ENCODE measurements around the gene CCL18.
"Not testable (repeated sequence)": the region's sequence is repeated elsewhere in the genome, so short reads cannot be mapped to it uniquely, and the experiment has no call there.

Gene CCL18

DNA sequence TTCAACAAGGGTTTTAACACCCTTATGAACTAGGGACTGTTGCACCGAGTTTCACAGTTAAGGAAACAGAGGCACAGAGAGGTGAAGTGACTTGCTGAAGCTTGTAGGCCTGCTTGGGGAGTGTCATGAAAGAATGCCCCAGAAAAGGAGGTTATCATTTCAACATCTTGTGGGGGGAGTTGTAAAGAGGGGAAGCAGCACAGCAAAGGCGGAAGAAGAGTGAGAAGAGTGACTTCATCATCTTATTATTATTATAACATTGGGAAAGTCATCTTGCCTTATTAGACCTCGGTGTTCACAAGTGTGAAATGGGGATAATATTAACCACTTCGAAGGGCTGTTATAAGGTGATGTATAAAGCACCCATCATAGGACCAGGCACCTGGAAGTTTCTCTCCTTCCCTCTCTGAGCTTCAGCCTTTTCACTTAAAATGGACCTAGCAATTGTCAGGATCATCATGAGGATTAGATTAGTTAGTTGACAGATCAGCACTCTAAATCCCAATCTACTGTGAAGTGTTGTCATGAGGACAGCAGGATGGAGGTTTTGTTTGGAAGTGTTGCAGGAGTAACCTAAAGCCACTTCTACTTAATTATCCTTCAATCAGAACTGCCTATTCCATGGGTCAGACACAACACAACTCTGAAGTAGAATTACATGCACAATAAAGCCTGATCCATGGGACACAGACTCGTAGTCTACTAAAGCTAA lies 41.9 kb downstream of the CCL18 start:
- no peak for DNase-seq

DNA sequence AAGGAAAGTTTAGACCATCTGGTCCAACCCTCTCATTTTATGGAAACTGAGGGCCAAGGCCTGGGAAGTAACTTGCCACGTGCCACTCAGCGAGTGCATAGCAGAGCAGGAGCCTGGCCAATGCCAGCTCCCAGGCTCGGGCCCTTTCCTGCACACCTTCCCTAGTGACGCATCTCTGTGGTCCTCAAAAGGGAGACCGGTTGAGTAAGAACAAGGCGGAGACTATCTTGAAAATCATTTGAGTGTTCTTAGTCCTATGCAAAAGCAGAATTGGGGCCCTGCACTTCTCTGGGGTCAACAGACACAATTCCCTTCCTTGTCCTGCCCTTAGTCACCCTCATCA lies 42.4 kb downstream of the CCL18 start:
- DNase-seq: no peak

DNA sequence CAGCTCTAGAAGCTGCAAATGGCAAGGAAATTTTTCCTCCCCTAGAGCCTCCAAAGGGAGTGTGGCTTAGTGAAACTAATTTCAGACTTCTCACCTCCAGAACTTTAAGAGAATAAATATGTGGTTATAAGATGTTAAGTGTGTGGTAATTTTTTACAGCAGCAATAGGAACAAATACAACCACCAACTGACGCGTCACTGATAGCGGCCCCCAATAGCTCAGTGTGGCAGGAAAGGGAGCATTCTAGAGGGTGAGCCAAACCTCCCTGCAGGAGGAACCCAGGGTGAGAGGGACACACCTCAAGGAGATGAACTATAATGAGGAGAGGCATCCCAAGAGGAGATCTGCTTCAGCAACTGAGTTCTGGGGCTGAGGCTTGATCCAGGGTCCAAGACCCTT lies 43.6 kb downstream of the CCL18 start:
- DNase-seq: no peak

DNA sequence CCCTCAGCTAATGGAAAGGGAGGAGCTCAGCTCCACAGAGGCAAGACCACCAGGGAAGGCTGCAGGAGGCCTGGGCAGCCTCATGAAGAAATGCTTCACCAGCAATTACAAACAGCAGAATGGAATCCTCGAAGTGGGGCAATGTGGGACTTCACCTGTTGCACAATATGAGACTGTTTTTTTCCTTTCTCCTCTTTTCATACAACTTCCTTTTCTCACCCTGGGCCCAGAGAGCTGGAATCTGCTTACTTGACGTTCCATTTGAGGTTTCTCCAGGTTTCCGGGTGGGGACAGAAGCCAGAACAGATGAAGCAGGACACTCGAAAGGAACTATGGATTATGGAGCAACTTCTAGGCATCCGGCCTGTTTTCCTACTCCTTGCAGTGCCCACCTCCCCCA lies 44.2 kb downstream of the CCL18 start:
- not testable (repeated sequence) for DNase-seq

DNA sequence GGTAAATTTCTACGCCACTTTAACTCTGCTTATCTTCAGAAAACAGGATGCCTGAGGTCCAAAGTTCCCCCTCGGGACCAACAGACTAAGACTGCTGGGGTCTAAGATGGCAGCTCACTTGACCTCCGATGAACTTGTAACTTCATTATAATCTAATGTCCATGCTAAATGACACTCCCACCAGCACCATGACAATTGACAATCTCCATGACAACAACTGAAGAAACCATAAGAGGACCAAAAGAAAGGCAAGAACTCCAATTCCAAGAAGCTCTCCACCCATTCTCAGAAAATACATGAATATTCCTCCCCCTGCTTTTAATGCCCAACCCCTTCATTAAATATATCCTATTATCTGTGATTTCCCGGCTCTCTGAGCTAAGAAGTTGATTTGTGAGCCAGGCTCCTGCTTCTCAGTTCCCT lies 47.0 kb downstream of the CCL18 start:
- no peak for DNase-seq

DNA sequence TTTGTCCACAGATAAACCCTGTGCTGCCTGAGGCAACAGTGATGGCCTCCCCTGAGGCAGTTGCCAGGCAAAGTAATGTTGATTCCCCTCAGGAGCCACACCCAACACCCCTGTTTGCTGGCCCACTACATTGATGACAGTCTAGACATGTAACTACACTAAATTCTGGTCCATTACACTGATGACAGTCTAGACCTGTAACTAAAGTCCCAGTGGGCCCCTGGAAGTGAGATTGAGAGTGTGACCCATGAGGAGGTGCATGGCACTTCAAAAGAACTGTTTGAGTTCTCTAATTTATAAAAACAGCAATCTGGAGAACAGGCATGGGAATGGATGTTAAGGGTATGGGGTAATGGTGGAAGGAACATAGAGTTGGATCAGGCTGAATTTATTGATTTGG lies 48.5 kb downstream of the CCL18 start:
- no peak for DNase-seq

DNA sequence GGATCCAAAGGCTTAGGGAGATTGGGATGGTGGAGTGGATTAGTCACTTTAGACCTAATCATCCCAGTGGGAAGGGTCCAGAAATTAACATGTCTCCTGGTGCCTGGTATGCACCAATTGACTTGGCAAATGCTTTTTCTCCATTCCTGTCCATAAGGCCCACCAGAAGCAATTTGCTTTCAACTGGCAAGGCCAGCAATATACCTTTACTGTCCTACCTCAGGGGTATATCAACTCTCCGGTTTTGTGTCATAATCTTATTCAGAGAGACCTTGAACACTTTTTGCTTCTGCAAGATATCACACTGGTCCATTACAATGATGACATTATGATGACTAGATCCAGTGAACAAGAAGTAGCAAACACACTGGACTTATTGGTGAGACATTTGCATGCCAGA lies 49.1 kb downstream of the CCL18 start:
- DNase-seq: not testable (repeated sequence)

DNA sequence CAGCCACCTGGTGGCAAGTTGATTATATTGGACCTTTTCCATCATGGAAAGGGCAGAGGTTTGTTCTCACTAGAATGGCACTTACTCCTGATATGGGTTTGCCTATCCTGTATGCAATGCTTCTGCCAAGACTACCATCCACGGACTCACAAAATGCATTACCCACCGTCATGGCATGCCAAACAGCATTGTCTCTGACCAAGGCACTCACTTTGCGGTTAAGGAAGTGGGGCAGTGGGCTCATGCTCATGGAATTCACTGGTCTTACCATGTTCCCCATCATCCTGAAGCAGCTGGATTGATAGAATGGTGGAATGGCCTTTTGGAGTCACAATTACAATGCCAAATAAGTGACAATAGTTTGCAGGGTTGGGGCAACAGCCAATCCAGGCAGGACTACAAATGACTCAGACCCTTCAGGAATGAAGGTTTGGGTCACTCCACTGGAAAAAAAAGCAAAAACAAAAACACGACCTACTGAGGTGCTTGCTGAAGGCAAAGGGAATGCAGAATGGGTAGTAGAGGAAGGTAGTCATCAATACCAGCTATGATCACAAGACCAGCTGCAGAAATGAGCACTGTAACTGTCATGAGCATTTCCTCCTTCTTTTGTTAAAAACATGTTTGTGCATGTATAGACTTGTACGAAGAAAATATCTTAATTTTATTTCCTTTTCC lies 51.0 kb downstream of the CCL18 start:
- DNase-seq: not testable (repeated sequence)

DNA sequence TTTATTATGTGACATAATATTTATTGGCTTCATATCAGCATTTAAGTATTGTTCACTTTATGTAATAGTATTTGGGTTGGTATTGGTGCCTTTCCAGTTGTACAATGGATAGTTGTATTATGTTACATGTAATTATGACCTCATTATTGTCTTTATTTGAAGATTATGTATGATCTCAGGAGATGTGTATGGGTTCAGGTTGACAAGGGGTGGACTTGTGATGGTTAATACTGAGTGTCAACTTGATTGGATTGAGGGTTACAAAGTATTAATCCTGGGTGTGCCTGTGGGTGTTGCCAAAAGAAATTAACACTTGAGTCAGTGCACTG lies 51.5 kb downstream of the CCL18 start:
- not testable (repeated sequence) for DNase-seq

DNA sequence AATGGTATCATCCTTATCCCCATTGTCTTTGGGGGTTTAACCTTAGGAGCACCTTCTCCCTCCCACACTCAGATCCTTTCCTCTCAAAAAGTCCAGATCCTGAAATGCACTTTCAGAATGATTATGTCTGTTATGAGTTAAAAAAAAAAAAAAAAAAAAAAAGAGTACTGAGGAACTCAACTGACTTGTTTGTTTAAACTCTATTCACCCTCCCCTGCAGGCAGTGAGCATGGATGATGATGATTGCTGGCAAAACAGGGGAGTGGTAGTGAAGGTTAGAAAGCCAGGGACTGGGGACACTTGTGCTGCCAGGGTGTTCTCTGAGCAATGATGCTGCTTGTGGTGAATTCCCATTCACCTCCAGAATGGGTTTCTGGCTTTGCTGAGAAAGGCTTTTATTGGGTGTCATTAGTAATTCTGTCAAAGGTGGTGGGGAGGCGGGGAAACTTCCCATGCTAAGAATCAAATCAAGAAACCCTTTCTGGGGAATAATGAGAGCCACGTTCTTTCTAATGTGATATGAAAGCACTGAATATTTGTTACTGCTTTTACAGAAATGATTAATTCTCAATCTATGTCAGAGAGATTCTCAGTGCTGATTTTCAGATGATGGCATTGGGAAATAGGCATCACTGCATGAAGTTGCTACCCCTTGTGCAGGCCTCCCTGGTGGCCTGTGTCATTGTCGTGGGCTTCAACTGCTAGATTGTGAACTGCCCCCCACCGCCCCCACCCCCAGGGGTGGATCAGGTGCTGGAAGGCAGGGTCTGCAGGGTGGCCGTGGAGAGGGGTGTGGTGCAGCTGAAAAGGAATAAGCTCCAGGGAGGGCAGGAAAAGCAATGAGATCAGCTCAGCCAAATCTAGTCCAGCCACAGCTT lies 53.7 kb downstream of the CCL18 start:
- DNase-seq: no peak

DNA sequence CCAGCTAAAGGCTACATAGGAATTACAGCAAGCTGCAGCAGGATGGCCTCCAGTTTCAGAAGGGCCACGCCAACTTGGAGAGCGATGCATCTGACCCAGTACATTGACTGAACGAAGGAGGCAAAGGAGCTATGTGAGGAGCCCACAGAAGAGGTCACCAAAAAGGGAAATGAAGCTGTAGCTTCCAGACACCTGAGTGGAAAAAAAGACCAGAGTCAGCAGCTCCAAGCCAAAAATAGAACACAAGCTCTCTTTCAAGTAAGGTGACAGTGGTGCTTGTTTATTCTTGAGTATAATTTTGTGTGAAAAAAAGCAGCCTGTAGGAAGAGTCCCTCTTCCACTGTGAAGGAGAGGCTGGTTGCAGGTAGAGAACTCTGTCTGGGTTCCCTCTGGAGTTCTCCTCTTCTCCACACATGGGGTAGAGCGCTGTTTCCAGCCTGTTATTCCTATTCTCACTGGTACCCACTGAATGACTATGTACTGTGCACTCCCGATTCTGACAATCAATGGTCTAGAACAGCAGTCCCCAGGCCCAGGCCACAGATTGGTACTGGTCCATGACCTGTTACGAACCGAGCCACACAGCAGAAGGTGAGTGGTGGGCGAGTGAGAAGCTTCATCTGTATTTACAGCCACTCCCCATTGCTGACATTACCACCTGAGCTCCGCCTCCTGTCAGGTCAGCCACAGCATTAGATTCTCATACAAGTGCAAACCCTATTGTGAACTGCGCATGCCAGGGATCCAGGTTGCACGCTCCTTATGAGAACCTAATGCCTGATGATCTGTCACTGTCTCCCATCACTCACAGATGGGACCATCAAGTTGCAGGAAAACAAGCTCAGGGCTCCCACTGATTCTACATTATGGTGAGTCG lies 54.6 kb downstream of the CCL18 start:
- no peak for DNase-seq

DNA sequence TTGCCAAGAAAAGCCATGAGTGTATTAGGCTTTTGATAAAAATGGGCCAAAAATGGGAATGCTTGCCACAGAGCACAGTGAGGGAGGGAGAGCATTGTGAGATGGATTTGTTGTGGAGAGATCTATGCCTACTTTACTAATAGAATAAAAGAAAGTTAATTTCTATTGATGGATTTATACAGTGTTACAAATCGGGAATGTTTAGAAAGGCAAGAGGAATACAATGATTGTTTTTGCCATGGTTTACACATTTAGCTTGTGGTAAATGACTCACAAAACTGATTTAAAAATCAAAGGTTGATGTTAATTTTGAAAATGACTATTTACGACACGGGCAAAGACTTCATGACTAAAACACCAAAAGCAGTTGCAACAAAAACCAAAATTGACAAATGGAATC lies 56.1 kb downstream of the CCL18 start:
- no peak for DNase-seq

DNA sequence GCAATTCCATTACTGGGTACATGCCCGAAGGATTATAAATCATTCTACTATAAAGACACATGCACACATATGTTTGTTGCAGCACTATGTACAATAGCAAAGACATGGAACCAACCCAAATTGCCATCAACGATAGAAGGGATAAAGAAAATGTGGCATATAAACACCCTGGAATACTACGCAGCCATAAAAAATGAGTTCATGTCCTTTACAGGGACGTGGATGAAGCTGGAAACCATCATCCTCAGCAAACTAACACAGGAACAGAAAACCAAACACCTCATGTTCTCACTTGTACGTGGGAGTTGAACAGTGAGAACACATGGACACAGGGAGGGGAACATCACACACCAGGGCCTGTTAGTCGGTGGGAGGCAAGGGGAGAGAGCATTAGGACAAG lies 57.0 kb downstream of the CCL18 start:
- not testable (repeated sequence) for DNase-seq
